ENCODE data around the gene CFAP45.

GRCh38 chr1:159857889-159858288, 42.1 kb downstream of the CFAP45 start:
- TF ChIP-seq CTCF (IDR thresholded peaks at IDR 0.05) (no peak), POLR2A (IDR thresholded peaks at IDR 0.05) (no peak)

Data from thyroid gland (tissue), 4 donors.